GM19025 (cell line): ENCODE results near the gene MYO5B.

Experiments used
- ATAC-seq: cut with Tn5 transposase; IDR thresholded peaks from one replicate; pipeline ENCODE4 v1.9.1; 2021; ENCODE audit warnings: mild to moderate bottlenecking, low read depth, moderate library complexity; ENCODE audit not compliant: unreplicated experiment

The MYO5B gene

DNA sequence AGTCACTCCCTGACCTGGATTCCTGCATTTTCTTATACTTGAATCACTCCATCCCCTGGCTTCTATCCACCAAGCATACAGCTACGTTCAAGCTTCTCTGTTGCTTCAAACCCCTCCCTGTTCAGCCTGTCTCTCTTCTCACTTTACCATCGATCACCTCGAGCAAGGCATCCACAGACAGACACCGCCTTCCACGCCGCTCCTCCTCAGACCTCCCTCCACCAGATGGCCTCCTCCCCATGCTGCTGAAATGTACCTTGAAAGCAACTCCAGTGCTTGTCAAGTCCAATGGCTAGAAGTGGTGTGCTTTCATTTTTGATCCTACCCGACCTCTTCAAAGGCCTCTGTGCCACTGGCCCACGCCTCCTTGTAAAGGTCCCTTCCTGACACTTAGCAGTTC lies 250.3 kb downstream of the MYO5B start:
- no peak for ATAC-seq

DNA sequence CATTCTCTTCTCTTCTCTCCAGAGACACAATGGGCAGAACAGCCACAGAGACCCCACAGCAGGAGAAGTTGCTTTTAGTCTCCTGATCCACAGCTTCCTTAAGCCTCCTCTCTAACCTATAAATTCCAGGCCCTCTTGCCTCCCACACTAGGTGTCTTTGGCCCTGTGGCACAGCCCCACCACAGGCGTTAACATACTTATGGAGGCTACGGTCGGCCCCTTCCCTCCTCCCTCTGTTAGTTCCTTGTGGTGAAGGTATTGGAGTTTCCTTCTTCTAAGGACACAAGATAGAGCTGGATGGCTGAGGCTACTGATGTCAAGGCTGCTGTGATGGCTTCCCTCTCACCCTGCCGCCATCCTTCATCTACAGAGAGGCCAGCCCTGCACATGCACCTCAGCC lies 258.1 kb downstream of the MYO5B start:
- ATAC-seq = no peak

DNA sequence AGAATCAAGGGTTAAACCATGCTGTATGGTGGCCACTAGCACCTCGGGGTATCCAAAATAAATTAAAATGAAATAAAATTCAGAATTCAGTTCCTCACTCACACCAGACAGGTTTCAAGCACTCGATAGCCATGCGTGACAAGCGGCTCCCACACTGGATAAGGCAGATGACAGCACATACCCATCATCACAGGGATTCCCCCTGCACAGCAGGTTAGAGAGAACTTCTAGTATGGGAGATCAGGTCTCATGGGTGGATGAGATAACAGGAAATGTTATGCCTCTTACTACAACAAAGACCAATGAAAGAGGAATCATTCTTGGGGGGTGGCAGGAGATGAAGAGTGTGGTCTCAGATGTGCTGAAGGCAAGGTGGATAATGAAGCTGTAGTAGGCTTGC lies 259.7 kb downstream of the MYO5B start:
- ATAC-seq = no peak

DNA sequence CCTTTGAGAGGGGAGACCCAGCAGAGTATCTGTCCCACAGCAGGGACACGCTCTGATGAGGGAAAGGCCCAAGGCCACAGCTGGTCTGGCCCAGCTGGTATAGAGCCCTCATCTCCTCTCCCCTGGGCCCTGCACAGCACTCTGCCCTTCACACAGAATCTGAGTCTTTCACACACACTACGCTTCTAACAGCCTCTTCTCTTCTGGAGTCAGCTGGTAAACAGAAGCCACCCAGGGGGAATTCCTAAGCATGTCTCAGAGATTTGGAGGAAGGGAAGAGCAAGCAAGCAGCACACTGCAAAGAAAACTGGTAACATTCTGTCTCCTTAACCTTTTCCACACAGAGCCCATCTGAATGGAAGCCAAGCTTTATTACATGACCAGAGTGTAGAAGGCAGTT lies 260.5 kb downstream of the MYO5B start:
- no peak for ATAC-seq

DNA sequence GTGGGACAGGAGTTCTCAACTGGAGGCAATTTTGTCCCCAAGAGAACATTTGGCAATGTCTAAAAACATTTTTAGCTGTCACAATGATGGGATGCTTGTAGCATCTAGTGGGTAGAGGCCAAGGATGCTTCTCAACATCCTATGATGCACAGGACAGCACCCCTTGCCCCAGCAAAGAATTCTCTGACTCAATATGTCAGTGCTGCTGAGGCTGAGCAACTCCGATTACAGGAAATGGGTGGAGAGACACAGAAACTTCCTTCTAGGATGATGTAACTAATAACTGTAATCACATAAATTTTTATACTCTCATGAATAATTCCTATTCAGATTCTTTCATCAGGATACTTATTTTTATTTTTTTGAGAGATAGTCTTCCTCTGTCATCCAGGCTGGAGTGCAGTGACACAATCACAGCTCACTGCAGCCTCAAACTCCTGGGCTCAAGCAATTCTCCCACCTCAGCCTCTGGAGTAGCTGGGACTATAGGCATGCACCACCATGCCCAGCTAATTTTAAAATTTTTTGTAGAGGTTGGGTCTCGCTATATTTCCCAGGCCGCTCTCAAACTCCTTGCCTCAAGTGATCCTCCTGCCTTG lies 261.3 kb downstream of the MYO5B start:
- no peak for ATAC-seq

DNA sequence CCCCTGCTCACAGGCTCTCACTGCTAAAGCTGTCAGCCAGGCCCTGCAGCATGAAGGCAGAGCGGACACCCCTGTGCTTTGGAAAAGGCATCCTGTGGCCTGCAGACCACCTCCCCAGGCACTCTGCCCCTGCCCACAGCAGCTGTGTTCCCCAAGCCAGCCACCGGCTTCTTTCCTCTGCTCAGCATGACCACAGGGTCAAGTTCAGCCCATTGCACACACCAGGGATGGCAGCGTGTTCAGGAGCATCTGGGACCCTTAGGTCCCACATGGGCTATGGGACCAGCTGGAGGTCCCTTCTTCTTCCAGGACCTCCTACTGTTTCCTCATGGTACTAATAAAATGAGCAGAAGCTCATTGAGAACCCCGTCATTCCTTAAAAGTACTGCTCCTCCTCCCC lies 263.2 kb downstream of the MYO5B start:
- no peak for ATAC-seq

DNA sequence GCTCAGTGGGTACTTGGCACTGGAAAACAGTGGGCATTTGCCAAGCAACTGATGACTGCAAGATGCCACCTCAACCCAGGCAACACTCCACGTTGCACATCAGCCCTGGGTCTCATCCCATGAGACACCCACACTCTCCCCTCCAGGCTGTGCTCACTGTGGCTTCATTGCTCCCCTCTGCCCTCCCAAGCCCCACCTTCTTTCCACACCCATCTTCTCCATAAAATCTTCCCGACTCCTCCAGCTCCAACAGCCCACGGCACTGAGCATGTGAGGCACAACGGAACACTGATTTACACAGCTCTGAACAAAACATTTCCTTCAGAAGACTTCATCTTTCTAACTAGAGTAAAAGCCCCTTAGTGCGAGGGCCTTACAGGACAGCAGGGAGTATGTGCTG lies 263.8 kb downstream of the MYO5B start:
- no peak for ATAC-seq

DNA sequence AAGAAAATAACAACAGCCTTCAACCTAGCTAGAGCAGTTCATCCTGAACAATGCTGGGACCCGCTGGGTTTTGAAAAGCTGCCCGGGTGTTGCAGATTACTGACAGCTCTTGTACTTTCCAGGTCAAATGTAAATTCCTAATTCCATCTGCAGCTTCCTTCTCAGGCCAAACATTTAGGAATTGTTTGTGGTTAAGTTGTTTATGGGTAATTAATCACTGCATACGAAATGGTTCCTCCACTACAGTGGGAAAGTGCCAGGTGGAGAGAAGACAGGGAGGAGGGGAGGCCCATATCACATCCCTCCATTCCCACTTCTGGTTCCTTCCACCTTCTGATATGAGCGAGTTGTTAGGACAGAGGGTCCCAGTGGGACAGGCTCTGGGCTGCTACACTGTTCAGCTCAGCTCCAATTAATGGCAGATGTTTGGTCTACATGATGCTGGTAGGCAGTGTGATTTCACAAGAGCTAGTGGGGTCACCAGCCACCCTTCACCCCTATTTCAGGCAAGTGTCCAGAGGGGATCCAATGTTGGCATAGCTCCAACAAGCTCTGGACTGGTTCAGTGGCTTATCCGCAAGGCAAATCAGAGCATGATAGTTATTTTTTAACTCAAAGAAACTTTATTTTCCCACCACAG lies 268.7 kb downstream of the MYO5B start:
- no peak for ATAC-seq

DNA sequence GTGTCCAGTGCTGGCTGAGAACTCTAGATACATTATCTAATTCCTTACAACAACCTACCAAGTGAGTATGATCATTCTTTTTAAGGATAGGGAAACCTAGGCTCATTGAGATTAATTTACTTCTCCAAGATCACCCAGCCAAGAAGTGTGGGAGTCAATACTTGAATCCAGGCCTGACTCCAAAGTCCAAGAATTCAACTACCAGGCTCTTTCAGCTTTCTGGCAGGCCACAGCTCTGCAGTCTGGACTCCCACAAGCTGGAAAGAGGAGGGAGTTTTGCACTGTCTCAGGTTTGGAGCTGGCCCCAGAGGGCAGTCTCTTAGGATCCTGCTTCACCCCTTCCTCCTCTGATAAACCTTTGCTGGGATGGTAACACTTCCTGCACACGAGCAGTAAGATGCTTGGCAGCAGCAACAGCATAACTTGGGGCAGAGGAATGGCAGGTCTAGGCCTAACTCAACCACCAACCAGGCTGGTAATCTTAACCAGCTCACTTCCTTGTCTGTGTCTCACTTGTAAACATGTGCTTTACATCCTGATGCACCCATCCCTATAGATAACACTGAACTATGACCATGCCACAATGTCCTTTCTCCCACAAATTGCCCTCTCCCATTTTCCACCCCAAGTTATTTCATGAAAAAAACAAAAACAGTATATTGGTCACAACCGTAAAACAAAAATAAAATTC lies 270.5 kb downstream of the MYO5B start:
- ATAC-seq = no peak

DNA sequence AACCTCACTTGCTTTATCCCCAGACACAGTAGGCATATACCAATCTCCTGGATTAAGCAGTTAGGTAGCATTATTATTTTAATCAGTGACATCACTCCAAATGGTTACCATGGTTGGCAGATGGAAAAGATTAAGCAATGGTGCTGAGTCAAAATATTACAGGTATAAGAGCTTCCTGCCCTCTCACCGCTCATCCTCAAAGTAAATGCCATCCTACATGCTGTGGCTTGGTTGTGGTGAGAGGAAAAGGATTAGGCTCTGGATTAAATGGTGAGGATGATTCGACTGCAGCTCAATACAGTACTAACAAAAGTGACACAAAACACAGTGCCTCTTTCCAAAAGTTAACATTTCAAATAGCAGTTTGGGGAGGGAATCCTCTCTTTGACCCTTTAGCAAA lies 272.7 kb downstream of the MYO5B start:
- ATAC-seq = no peak

DNA sequence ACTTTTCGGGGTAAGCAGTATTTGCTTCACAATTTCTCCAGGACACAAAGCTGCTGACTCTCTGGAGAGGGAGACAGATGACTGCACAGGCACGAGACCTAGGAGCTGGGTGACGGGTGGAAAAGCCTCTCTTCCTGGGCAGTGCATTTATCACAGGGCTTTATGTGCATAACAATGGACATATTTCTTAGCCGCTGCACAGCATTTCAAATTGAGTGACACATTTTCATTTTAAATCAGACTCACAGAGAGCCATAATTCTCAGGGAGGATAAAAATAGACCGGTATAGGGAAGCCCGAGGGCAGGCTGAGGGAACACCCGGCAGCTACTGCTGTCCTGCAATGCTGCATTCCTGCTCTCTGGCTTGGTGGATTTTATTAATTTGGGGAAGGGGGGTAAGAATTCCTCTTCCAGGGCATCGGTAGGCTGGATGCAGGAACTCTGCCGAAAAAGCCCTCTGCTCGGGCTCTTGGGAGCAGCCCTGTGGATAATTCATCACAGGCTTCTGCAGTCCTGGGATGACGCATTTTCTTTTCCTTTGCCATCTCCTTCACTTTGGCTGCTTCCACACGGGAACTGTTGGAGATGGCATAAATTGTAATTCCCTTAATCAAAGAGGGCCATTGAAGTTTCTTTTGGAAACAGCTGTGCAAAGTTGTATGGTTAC lies 273.5 kb downstream of the MYO5B start:
- ATAC-seq = no peak

DNA sequence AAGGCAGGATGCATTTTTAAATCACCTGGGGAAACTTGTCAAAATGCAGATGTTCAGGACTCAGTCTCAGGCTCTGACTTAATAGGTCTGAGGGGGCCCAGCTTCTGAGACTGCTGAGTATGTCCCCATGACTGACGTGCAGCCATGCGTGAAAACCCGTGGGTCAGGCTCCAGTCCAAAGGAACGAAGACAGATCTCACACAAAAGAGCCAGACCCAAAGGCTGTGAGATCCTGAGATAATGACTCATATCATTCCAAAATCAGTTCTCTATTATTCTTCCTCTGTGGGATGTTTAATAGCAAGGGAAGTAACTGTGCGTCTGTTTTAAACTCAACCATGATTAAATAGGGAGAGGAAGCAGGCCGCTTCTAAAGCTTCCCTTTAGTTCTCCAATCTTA lies 274.2 kb downstream of the MYO5B start:
- no peak for ATAC-seq

DNA sequence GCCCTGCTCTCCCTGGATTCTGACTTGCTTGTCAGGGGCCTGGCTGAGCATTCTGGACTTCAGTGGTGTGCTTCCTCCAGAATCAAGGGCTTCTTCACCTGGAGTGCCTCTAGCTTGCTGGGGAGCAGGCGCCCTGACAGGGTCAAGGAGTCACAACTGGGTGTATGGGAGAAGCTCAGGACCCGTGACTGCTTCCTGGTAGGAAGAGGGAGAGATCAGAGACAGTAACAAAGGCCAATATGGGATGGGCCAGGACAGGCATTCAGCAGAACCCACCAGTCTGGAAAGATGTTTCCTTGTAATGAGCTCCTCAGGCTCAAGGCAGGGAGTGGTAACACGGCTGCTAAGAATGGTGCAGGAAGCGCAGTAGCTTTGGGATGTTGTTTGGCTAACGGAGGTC lies 277.2 kb downstream of the MYO5B start:
- no peak for ATAC-seq

DNA sequence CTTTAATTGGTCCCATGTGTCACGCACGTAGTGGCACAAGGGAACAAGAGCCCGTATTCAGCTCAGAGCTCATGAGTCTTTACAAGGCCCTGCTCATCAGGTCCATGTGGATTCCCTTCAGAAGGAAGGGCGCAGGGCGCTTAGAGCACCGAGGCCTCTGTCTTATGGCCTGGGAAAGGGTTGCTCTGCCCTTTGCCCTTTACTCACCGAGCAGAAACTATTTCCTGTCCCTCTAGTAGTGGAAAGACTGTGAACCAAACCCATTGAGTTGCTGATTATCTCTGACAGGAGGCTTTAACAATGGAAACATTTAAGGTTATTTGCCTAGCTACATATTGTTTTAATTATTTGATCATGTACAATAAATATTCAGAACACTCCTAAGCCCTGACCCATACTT lies 279.6 kb downstream of the MYO5B start:
- ATAC-seq = no peak

DNA sequence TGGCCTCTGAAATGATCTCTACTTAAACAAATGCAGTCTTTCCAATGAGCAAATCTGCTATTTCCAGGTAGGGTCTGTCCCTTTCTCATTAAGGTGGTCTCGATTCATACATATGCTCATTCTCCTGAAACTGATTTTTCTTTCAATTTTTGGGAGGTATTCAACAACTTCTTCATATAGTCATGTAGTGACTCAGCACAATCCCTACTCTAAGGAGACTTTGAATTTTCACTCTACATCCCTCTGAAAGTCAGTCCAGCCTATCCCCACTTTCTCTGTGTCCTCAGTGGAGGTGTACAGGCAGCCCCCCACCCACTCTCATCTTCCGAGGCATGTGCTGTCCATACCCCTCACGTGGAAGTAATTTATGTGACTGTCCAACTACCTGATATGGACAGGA lies 281.7 kb downstream of the MYO5B start:
- ATAC-seq = no peak

DNA sequence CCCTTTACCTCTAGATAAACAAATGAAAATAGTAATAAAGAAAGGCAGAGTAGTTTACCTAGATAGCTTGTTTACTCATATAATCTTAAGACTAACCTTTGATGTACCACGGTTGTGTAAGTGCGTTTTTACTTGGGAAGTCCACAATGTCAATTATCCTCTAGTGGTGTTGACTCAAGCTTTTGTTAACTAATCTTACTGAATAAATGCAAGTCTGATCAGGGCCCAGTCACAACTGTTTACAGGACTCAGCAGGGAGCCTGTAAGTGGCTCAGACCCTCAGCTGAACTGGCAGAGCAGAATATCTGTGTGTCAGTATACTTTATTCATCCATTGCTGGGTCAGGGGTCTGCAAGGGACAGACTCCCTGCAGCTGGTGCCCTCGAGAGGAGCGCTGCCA lies 283.5 kb downstream of the MYO5B start:
- ATAC-seq = no peak

DNA sequence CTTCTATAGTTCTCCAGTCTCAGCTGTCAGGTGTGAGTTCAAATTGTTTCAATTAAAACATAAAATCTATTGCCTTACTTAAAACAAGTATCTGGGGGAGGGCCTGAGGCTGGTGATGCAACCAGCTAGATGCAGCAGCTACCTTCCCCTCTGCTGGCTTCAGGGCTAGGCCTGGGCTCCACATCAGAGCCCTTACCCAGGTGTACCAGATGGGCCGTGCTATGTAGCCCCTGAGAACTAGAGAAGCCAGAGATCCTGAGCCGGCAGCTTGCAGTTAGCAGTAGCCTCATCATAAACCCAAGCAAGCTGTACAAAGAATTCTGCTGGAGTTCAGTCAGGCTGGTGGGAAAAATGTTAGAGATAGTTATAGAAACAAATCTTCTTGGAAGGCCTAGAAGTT lies 284.0 kb downstream of the MYO5B start:
- ATAC-seq = no peak

DNA sequence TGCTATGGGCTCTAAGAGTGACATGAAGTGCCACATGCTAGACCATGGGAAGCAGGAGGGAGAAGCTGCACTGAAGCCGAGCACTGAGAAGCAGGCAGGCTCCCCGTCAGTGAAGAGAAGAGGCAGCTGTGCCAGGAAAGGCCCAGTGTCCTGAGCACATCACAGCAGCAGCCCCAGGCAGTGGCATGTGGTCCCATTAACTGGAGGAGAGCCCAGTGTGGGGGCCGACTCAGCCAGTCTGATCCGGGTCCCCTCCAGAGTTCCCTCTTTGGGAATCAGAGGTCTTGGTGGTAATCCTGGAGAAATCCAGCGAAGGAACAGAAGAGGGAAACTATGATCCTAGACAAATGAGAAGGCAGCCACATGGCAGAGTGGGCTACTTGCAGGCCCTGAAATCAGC lies 284.9 kb downstream of the MYO5B start:
- ATAC-seq = no peak

DNA sequence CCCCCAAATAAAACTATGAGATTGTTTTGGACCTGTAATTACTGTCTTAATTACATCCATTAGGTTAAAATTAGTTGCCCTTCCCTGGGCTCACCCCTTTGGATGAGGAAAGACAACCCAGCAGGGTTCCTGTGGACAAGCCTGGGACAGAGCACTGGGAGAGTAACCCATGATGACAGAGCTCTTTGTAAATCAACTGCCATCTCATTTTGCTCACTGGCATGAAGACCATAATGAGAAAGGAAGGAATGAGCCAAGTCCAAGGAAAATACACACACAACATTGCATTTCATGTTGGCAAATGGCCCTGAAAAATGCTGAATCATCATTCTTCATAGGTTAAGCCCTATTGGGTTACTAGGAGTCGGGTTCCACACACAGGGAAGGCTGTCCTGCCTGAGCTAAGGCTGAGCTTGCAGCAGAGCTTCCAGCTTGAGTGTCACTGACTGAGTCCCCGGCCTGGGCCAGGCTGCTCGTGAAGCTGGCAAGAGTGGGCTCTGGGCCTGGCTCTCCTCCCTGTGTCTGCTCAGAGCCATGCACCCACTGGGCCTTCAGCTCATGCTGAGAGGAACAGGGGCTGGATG lies 287.5 kb downstream of the MYO5B start:
- ATAC-seq = no peak

DNA sequence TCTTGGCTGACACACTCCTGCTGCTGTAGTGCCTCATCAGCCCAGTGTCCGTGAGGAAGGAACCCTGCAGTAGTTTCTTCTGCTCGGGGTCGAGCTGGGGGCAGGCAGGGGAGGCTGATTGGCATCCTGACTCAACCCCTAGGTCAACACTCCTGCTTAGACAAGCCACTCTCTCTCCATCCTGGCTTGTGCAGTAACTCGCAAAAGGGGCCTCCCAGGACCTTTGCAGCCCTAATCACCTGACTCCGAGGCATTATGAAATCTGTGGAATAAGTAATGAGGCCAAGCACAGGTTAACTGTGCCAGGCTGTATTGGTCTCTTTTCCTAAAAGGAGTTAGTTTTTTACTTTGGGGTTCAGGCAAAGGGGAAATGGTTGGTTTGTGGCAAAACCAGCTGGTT lies 289.2 kb downstream of the MYO5B start:
- ATAC-seq = no peak

DNA sequence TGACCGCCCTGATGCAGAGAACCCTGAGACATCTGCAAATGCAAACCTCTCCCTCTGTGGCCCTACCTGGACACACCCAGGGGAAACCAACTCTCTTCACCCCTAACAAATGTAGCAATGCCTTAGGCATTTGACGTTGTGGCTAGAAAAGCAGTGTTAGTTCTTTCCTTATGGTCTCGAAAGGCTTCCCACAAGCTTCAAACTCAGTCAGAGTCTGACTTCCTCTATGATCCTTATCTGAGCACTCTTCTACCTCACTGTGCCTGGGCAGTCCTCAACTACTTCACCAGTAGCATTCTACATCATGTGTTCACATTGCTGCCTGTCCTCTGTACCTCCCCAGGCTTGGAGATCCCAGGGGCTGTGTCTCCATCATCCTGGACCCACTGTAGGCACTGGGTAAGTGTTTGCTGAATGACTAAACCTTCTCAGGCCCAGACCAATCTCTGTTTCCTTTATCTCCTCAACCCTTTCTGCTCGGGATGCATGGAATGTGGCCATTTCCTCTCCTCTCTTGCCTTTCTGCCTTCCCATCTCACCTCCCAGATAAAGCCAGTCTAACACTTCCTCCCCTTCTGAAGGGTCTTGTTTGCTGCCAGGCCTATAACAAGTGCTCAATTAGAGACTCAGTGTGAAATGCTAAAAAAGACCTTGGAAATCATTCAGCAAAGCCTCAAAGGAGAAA lies 289.9 kb downstream of the MYO5B start:
- no peak for ATAC-seq
